Measurements from ENCODE around the gene ESPL1. TPM values are rescaled to one million over a fixed set of nuclear protein-coding genes. Genes with fewer than 3 reads are reported as not detected.
A peak's percentile ranks its signal among the peaks of the same experiment; 100 is the strongest.

The ESPL1 gene
- total RNA-seq, 1 experiment from 2014 or later = 61.4 TPM

DNA sequence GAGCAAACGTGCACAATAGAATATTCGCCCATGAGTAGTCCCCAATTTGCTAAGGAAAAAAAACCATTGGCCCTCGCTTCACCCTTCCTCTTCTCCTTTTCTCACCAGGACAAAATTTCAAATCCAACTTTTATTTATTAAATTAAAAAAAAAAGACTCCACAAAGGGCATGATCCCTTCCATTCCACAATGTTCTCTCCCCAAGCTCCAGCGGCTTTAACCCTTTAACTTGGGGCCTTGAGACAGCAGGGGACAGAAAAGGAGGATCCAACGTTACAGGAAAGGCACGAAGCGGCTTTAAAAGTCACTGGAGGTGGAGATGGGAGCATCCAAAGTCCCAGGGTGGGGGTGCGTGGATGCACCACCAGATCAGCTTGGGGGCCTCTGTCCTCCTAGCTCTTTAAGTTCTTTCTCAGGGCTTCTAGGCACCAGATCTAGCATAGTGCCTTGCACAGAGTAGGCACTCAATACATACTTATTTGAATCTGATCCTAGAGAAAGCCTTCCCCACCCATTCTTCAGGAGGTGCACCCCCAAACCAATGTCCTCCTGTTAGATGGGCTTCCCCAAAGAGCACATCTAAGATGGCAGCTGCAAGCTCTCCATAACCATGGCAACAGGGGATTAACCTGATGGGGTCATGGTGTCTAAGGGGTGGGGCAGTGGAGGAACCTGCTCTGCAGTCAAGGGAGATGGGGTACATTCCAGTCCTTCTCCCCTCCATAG, 58.5 kb downstream of the ESPL1 start:
- Mint-ChIP-seq H3K4me1 (peaks cover 24% of the 10 kb centered on the region), H3K36me3 (no peaks in the 10 kb centered on the region), H3K4me3 (peak overlapping the region; percentile 70), H3K27ac (no peak overlapping the region), H3K9me3 (no peaks in the 10 kb centered on the region), H3K27me3 (ENCODE audit: low read depth) (peaks cover 76% of the 10 kb centered on the region)
- no peak for DNase-seq (ENCODE audit: low spot score)
- CTCF ChIA-PET = interaction anchor here (0.8 to 9.5 kb wide), 9 partner anchors 9 to 181 kb away, joined by 3 to 148 read pairs (median 8); partner anchors contain the start of genes NPFF, SP1, SP7 and TARBP2
- POLR2A ChIA-PET = no interaction called here
- no peak for ATAC-seq
- no peak for TF ChIP-seq NR3C1 (CRISPR knock-in tag; conservative IDR thresholded peaks at IDR 0.05; ENCODE audit: low read depth)
- no peak for TF ChIP-seq GRHL2 (CRISPR knock-in tag; IDR thresholded peaks at IDR 0.05; ENCODE audit: insufficient replicate concordance, severe bottlenecking)
- no peak for TF ChIP-seq CBFB (CRISPR knock-in tag; IDR thresholded peaks at IDR 0.05; ENCODE audit: low read depth)
- TF ChIP-seq, protein P1, sequence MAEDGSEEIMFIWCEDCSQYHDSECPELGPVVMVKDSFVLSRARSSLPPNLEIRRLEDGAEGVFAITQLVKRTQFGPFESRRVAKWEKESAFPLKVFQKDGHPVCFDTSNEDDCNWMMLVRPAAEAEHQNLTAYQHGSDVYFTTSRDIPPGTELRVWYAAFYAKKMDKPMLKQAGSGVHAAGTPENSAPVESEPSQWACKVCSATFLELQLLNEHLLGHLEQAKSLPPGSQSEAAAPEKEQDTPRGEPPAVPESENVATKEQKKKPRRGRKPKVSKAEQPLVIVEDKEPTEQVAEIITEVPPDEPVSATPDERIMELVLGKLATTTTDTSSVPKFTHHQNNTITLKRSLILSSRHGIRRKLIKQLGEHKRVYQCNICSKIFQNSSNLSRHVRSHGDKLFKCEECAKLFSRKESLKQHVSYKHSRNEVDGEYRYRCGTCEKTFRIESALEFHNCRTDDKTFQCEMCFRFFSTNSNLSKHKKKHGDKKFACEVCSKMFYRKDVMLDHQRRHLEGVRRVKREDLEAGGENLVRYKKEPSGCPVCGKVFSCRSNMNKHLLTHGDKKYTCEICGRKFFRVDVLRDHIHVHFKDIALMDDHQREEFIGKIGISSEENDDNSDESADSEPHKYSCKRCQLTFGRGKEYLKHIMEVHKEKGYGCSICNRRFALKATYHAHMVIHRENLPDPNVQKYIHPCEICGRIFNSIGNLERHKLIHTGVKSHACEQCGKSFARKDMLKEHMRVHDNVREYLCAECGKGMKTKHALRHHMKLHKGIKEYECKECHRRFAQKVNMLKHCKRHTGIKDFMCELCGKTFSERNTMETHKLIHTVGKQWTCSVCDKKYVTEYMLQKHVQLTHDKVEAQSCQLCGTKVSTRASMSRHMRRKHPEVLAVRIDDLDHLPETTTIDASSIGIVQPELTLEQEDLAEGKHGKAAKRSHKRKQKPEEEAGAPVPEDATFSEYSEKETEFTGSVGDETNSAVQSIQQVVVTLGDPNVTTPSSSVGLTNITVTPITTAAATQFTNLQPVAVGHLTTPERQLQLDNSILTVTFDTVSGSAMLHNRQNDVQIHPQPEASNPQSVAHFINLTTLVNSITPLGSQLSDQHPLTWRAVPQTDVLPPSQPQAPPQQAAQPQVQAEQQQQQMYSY (CRISPR knock-in tag; IDR thresholded peaks at IDR 0.05) = no peak
- TF ChIP-seq OVOL2 (CRISPR knock-in tag; IDR thresholded peaks at IDR 0.05; ENCODE audit: borderline replicate concordance) = no peak
- no peak for TF ChIP-seq GABPB1 (CRISPR knock-in tag; IDR thresholded peaks at IDR 0.05)
- TF ChIP-seq ZNF219 (CRISPR knock-in tag; IDR thresholded peaks at IDR 0.05; ENCODE audit: borderline replicate concordance) = no peak
- no peak for TF ChIP-seq ZNF671 (CRISPR knock-in tag; IDR thresholded peaks at IDR 0.05)
- TF ChIP-seq ELF4 (CRISPR knock-in tag; IDR thresholded peaks at IDR 0.05; ENCODE audit: low read depth) = no peak
- no peak for TF ChIP-seq ZNF138 (CRISPR knock-in tag; conservative IDR thresholded peaks at IDR 0.05)
- no peak for TF ChIP-seq RELA (CRISPR knock-in tag; IDR thresholded peaks at IDR 0.05; ENCODE audit: borderline replicate concordance)
- no peak for TF ChIP-seq NR2C2 (CRISPR knock-in tag; IDR thresholded peaks at IDR 0.05)
- TF ChIP-seq, protein P2, sequence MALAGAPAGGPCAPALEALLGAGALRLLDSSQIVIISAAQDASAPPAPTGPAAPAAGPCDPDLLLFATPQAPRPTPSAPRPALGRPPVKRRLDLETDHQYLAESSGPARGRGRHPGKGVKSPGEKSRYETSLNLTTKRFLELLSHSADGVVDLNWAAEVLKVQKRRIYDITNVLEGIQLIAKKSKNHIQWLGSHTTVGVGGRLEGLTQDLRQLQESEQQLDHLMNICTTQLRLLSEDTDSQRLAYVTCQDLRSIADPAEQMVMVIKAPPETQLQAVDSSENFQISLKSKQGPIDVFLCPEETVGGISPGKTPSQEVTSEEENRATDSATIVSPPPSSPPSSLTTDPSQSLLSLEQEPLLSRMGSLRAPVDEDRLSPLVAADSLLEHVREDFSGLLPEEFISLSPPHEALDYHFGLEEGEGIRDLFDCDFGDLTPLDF (CRISPR knock-in tag; IDR thresholded peaks at IDR 0.05) = no peak

DNA sequence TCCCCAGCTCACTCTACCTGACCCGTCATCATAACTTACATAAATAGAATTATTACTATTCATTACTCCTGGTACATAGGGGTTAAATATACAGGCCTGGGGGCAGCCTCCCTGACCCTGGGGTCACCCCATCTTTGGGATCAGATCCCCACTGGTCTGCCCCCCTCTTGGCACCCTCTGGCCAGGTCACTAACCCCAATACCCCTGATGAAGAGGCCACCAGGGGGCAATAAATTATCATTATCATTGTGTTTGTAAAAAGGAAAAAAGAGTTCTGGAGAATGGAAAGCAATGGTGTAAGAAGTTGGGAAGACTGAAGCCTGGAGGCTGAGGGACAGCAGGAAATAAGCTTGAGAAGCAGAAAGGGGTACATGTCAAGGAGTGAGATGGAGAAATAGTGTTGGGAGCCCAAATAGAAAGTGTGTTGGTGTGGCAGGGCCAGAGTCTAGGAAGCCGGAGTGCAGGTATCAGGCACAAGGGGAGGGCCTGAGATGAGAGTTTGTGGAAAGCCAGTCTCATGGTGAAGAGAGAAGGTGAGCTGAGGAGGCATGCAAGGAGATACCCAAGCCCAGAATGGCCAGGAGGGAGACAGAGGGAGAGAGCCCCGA, 59.4 kb downstream of the ESPL1 start:
- POLR2A ChIA-PET = interaction anchor here (1.0 kb wide), 1 partner anchor 32 kb away, joined by 3 read pairs; the partner anchor contains the start of gene PFDN5
- H3K4me3 Mint-ChIP-seq = no peak overlapping the region
- H3K4me1 Mint-ChIP-seq = peaks cover 21% of the 10 kb centered on the region
- H3K36me3 Mint-ChIP-seq = no peaks in the 10 kb centered on the region
- H3K27ac Mint-ChIP-seq = no peak overlapping the region
- no peak for ATAC-seq
- DNase-seq (ENCODE audit: low spot score) = no peak
- CTCF ChIA-PET = interaction anchor here (0.7 to 9.5 kb wide), 18 partner anchors 8 to 184 kb away, joined by 3 to 148 read pairs (median 4); partner anchors contain the start of genes NPFF, PRR13, SP7 and TARBP2
- peaks cover 79% of the 10 kb centered on the region for H3K27me3 Mint-ChIP-seq (ENCODE audit: low read depth)
- no peaks in the 10 kb centered on the region for H3K9me3 Mint-ChIP-seq
- TF ChIP-seq SMAD3 (CRISPR knock-in tag; IDR thresholded peaks at IDR 0.05; ENCODE audit: borderline replicate concordance) (no peak), TCF7 (CRISPR knock-in tag; IDR thresholded peaks at IDR 0.05; ENCODE audit: low read depth) (no peak), FOXK1 (CRISPR knock-in tag; IDR thresholded peaks at IDR 0.05) (no peak), ESRRA (CRISPR knock-in tag; IDR thresholded peaks at IDR 0.05; ENCODE audit: borderline replicate concordance) (no peak), FOXJ3 (CRISPR knock-in tag; IDR thresholded peaks at IDR 0.05; ENCODE audit: borderline replicate concordance) (no peak), MXD4 (CRISPR knock-in tag; IDR thresholded peaks at IDR 0.05; ENCODE audit: borderline replicate concordance) (no peak), NR3C1 (CRISPR knock-in tag; conservative IDR thresholded peaks at IDR 0.05; ENCODE audit: low read depth) (no peak), TEAD1 (CRISPR knock-in tag; IDR thresholded peaks at IDR 0.05) (no peak), ZNF671 (CRISPR knock-in tag; IDR thresholded peaks at IDR 0.05) (no peak), IRF2 (CRISPR knock-in tag; IDR thresholded peaks at IDR 0.05; ENCODE audit: borderline replicate concordance, low read depth) (no peak), ZNF138 (CRISPR knock-in tag; conservative IDR thresholded peaks at IDR 0.05) (no peak)
- TF ChIP-seq, protein P3, sequence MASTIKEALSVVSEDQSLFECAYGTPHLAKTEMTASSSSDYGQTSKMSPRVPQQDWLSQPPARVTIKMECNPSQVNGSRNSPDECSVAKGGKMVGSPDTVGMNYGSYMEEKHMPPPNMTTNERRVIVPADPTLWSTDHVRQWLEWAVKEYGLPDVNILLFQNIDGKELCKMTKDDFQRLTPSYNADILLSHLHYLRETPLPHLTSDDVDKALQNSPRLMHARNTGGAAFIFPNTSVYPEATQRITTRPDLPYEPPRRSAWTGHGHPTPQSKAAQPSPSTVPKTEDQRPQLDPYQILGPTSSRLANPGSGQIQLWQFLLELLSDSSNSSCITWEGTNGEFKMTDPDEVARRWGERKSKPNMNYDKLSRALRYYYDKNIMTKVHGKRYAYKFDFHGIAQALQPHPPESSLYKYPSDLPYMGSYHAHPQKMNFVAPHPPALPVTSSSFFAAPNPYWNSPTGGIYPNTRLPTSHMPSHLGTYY (CRISPR knock-in tag; IDR thresholded peaks at IDR 0.05) = no peak
- TF ChIP-seq, protein P4, sequence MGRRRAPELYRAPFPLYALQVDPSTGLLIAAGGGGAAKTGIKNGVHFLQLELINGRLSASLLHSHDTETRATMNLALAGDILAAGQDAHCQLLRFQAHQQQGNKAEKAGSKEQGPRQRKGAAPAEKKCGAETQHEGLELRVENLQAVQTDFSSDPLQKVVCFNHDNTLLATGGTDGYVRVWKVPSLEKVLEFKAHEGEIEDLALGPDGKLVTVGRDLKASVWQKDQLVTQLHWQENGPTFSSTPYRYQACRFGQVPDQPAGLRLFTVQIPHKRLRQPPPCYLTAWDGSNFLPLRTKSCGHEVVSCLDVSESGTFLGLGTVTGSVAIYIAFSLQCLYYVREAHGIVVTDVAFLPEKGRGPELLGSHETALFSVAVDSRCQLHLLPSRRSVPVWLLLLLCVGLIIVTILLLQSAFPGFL (CRISPR knock-in tag; IDR thresholded peaks at IDR 0.05; ENCODE audit: borderline replicate concordance) = no peak
- TF ChIP-seq, protein P5, sequence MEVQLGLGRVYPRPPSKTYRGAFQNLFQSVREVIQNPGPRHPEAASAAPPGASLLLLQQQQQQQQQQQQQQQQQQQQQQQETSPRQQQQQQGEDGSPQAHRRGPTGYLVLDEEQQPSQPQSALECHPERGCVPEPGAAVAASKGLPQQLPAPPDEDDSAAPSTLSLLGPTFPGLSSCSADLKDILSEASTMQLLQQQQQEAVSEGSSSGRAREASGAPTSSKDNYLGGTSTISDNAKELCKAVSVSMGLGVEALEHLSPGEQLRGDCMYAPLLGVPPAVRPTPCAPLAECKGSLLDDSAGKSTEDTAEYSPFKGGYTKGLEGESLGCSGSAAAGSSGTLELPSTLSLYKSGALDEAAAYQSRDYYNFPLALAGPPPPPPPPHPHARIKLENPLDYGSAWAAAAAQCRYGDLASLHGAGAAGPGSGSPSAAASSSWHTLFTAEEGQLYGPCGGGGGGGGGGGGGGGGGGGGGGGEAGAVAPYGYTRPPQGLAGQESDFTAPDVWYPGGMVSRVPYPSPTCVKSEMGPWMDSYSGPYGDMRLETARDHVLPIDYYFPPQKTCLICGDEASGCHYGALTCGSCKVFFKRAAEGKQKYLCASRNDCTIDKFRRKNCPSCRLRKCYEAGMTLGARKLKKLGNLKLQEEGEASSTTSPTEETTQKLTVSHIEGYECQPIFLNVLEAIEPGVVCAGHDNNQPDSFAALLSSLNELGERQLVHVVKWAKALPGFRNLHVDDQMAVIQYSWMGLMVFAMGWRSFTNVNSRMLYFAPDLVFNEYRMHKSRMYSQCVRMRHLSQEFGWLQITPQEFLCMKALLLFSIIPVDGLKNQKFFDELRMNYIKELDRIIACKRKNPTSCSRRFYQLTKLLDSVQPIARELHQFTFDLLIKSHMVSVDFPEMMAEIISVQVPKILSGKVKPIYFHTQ (CRISPR knock-in tag; IDR thresholded peaks at IDR 0.05) = no peak

Measured in WTC11 (cell line).